AG04450 (cell line): Measurements from ENCODE around the gene TRAPPC3L. TPM values are rescaled to one million over a fixed set of nuclear protein-coding genes. Genes with fewer than 3 reads are reported as not detected.

ENCODE experiments used
- CTCF ChIA-PET: fragments of 300-600, 350-600 bp; formaldehyde crosslinking; extraction: SDS; loops from one replicate; lab custom pipeline; 2022; ENCODE audit warnings: antibody characterized with exemption, inconsistent platforms; lab: Charles Lee
- POLR2A ChIA-PET: fragments of 350-600 bp; formaldehyde crosslinking; extraction: SDS; loops from one replicate; lab custom pipeline; 2021; ENCODE audit warnings: antibody characterized with exemption, inconsistent platforms; lab: Yijun Ruan, JAX
- DNase-seq: peaks from one replicate; pipeline ENCODE4 v3.0.0-alpha.2; 2011; ENCODE audit warnings: low read depth, low spot score
- H3K27ac ChIP-seq: one replicate; pipeline ENCODE4 v1.5.1; 2012; ENCODE audit warnings: low read depth, low read length, control low read depth
- H3K27me3 ChIP-seq: one replicate; pipeline ENCODE4 v1.6.0; 2012; ENCODE audit warnings: low read length; ENCODE audit not compliant: control insufficient read depth, insufficient read depth
- H3K4me3 ChIP-seq: 2 replicates; pipeline ENCODE4 v1.5.1; 2011; ENCODE audit warnings: mild to moderate bottlenecking, low read depth, low read length, control low read depth
- H3K9me3 ChIP-seq: 2 replicates; pipeline ENCODE4 v1.5.1; 2012; ENCODE audit warnings: low read length; ENCODE audit not compliant: control insufficient read depth, insufficient read depth
- polyA plus RNA-seq: library from polyadenylated mRNA; depleted of rRNA; stranded (reverse); fragments of >200 nt; gene quantifications from 2 replicates; pipeline ENCODE4 v1.2.3, GENCODE V29; 2011
- TF ChIP-seq, protein P1 (sequence below): IDR thresholded peaks from 2 replicates; pipeline ENCODE4 v1.5.1; 2011; ENCODE audit warnings: low read depth, low read length, control low read depth, inconsistent platforms

The TRAPPC3L gene
- polyA plus RNA-seq, 1 experiment: 0.19 TPM

- H3K27me3 ChIP-seq: no peaks in the 10 kb centered on the region
- ChIA-PET POLR2A (no interaction called here), CTCF (interaction anchor here (0.6 to 1.5 kb wide), 4 partner anchors 20 to 180 kb away, joined by 3 to 5 read pairs (median 4); no protein-coding TSS in a partner anchor)
- no peak overlapping the region for H3K4me3 ChIP-seq
- no peak for DNase-seq
- TF ChIP-seq, protein P1, sequence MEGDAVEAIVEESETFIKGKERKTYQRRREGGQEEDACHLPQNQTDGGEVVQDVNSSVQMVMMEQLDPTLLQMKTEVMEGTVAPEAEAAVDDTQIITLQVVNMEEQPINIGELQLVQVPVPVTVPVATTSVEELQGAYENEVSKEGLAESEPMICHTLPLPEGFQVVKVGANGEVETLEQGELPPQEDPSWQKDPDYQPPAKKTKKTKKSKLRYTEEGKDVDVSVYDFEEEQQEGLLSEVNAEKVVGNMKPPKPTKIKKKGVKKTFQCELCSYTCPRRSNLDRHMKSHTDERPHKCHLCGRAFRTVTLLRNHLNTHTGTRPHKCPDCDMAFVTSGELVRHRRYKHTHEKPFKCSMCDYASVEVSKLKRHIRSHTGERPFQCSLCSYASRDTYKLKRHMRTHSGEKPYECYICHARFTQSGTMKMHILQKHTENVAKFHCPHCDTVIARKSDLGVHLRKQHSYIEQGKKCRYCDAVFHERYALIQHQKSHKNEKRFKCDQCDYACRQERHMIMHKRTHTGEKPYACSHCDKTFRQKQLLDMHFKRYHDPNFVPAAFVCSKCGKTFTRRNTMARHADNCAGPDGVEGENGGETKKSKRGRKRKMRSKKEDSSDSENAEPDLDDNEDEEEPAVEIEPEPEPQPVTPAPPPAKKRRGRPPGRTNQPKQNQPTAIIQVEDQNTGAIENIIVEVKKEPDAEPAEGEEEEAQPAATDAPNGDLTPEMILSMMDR: no peak
- H3K27ac ChIP-seq: no peak overlapping the region
- no peaks in the 10 kb centered on the region for H3K9me3 ChIP-seq
Observed at GRCh38 chr6:116449565-116449964, 95.9 kb downstream of the TRAPPC3L start.

- no peaks in the 10 kb centered on the region for H3K9me3 ChIP-seq
- ChIA-PET POLR2A (interaction anchor here (0.6 to 1.5 kb wide), 7 partner anchors 43 to 168 kb away, joined by 3 to 9 read pairs (median 5); partner anchors contain the start of genes CALHM5, RWDD1 and TSPYL1), CTCF (interaction anchor here (0.7 to 3.5 kb wide), 5 partner anchors 64 to 179 kb away, joined by 3 to 25 read pairs (median 5); partner anchors contain the start of gene CALHM5)
- DNase-seq: peak; percentile 98
- no peak overlapping the region for H3K4me3 ChIP-seq
- no peaks in the 10 kb centered on the region for H3K27me3 ChIP-seq
- TF ChIP-seq, protein P1: no peak
- peak overlapping the region; percentile 88 for H3K27ac ChIP-seq
Observed at GRCh38 chr6:116447496-116448011, 97.9 kb downstream of the TRAPPC3L start.

DNA sequence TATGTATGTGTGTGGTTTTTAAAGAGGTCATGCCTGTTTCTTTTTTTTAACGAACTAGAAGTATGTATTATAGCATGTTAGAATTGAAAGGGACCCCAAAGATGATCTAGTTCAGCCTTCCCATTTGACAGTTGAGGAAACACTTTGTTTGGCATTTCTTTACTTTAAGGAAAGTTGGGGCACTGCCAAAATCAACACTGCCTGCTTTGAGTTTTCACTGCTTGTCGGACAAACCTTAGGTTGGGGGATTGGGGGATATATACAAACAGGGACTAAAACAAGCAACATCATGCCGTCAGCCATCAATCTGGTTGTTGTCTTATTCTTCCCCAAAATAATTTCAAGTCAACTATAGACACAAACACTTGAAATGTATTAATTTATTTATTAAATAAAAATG is 98.4 kb downstream of the TRAPPC3L start:
- Histone ChIP-seq H3K4me3 (peak overlapping the region; percentile 21; the same call in 1 of the 2 replicates), H3K27me3 (no peaks in the 10 kb centered on the region), H3K27ac (peak overlapping the region; percentile 85), H3K9me3 (no peaks in the 10 kb centered on the region)
- DNase-seq: no peak
- TF ChIP-seq, protein P1: no peak
- CTCF ChIA-PET: interaction anchor here (1.1 to 3.5 kb wide), 7 partner anchors 64 to 179 kb away, joined by 3 to 25 read pairs (median 5); partner anchors contain the start of genes CALHM5 and DSE
- POLR2A ChIA-PET: interaction anchor here (0.6 to 1.5 kb wide), 9 partner anchors 42 to 256 kb away, joined by 3 to 9 read pairs (median 3); partner anchors contain the start of genes CALHM5, RWDD1 and TSPYL1

GRCh38 chr6:116446399-116446798 is 99.1 kb downstream of the TRAPPC3L start:
- no peaks in the 10 kb centered on the region for H3K27me3 ChIP-seq
- no peak overlapping the region for H3K4me3 ChIP-seq
- POLR2A ChIA-PET: interaction anchor here (0.6 to 1.5 kb wide), 4 partner anchors 60 to 255 kb away, joined by 3 to 7 read pairs (median 4); partner anchors contain the start of gene TSPYL1
- H3K9me3 ChIP-seq: no peaks in the 10 kb centered on the region
- TF ChIP-seq, protein P1: no peak
- CTCF ChIA-PET: interaction anchor here (1.1 to 3.5 kb wide), 8 partner anchors 43 to 179 kb away, joined by 4 to 25 read pairs (median 4); partner anchors contain the start of genes CALHM5 and DSE
- no peak overlapping the region for H3K27ac ChIP-seq
- DNase-seq: no peak

- ChIA-PET CTCF (interaction anchor here (0.7 to 3.5 kb wide), 21 partner anchors 11 to 176 kb away, joined by 3 to 25 read pairs (median 3); partner anchors contain the start of genes CALHM5, DSE and TSPYL1), POLR2A (no interaction called here)
- Histone ChIP-seq H3K9me3 (no peaks in the 10 kb centered on the region), H3K27me3 (no peaks in the 10 kb centered on the region), H3K4me3 (no peak overlapping the region), H3K27ac (no peak overlapping the region)
- TF ChIP-seq, protein P1: no peak
- DNase-seq: no peak
Observed at GRCh38 chr6:116445102-116445501, 100.4 kb downstream of the TRAPPC3L start.
